Stimulated activated CD8-positive, alpha-beta memory T cell treated with anti-CD3 and anti-CD28 coated beads, Interleukin-7, amount 100 ng/mL, for 1 hour (primary cell): ENCODE data around the gene PTER.

Experiments used
- DNase-seq, 2 donors: peaks; one replicate each; pipeline ENCODE4 v3.0.0-alpha.2; 2020; ENCODE audit warnings: low read depth in 2 of 2

The PTER gene

GRCh38 chr10:16470747-16471146 is 33.9 kb downstream of the PTER start:
- DNase-seq: no peak

GRCh38 chr10:16472828-16473227 is 36.0 kb downstream of the PTER start:
- DNase-seq: no peak

GRCh38 chr10:16477757-16478156 is 40.9 kb downstream of the PTER start:
- no peak for DNase-seq

GRCh38 chr10:16478801-16479200 is 42.0 kb downstream of the PTER start:
- DNase-seq: no peak

- no peak for DNase-seq
Observed at GRCh38 chr10:16481052-16481728, 44.4 kb downstream of the PTER start.

GRCh38 chr10:16483241-16483917 is 46.6 kb downstream of the PTER start:
- DNase-seq: no peak

- DNase-seq: no peak
Observed at GRCh38 chr10:16490511-16490910, 53.7 kb downstream of the PTER start.

GRCh38 chr10:16491933-16492332 is 55.1 kb downstream of the PTER start:
- no peak for DNase-seq

GRCh38 chr10:16493884-16494536 is 57.2 kb downstream of the PTER start:
- no peak for DNase-seq

GRCh38 chr10:16497911-16498310 is 61.1 kb downstream of the PTER start:
- DNase-seq: no peak

- DNase-seq: no peak
Observed at GRCh38 chr10:16505161-16505560, 68.4 kb downstream of the PTER start.

GRCh38 chr10:16509996-16510395 is 73.2 kb downstream of the PTER start:
- DNase-seq: no peak

- no peak for DNase-seq
Observed at GRCh38 chr10:16510843-16511242, 74.0 kb downstream of the PTER start.

- DNase-seq: no peak
Observed at GRCh38 chr10:16518822-16519221, 82.0 kb downstream of the PTER start.

- DNase-seq: no peak
Observed at GRCh38 chr10:16519250-16519907, 82.6 kb downstream of the PTER start.

- DNase-seq: no peak
Observed at GRCh38 chr10:16519908-16520861, 83.4 kb downstream of the PTER start.

- no peak for DNase-seq
Observed at GRCh38 chr10:16520900-16521299, 84.1 kb downstream of the PTER start.

- DNase-seq: no peak
Observed at GRCh38 chr10:16521311-16522016, 84.7 kb downstream of the PTER start, which contains the start of gene C1QL3. C1QL3 (minus strand) TSS chr10:16521879; CDS start chr10:16521065, 814 bp downstream.

GRCh38 chr10:16527452-16527851 is 90.6 kb downstream of the PTER start:
- DNase-seq: no peak

GRCh38 chr10:16529853-16530252 is 93.0 kb downstream of the PTER start:
- DNase-seq: no peak

GRCh38 chr10:16536155-16536554 is 99.3 kb downstream of the PTER start:
- no peak for DNase-seq
